GM10847 (cell line): ENCODE results near the gene ZNF701.
A peak's percentile ranks its signal among the peaks of the same experiment; 100 is the strongest.

Experiments
- POLR2A ChIP-seq: IDR thresholded peaks from 2 replicates; pipeline ENCODE4 v1.6.1; 2011; ENCODE audit not compliant: insufficient read length; ENCODE audit errors: extremely low read depth

The ZNF701 gene

GRCh38 chr19:52570000-52570861 is at the start of gene ZNF701:
TSS of gene ZNF701 (plus strand) at chr19:52570287. CDS start at chr19:52574148, 3,861 bp downstream.
- TF ChIP-seq POLR2A, result peak; percentile 89

- TF ChIP-seq POLR2A, result no peak
Measured at GRCh38 chr19:52522551-52522950, 47.5 kb upstream of the ZNF701 start.

GRCh38 chr19:52524086-52524485 is 46.0 kb upstream of the ZNF701 start:
- TF ChIP-seq POLR2A, result no peak

- TF ChIP-seq POLR2A, result peak; percentile 55
Measured at GRCh38 chr19:52527134-52527955, 42.7 kb upstream of the ZNF701 start, which contains the start of gene ZNF808. TSS of gene ZNF808 (plus strand) at chr19:52527668. CDS start at chr19:52543285, 15,617 bp downstream.

- no peak for TF ChIP-seq POLR2A
Measured at GRCh38 chr19:52527956-52528351, 42.1 kb upstream of the ZNF701 start.

GRCh38 chr19:52532480-52532879 is 37.6 kb upstream of the ZNF701 start:
- TF ChIP-seq POLR2A, result no peak

GRCh38 chr19:52533901-52534300 is 36.2 kb upstream of the ZNF701 start:
- no peak for TF ChIP-seq POLR2A

- peak; percentile 68 for TF ChIP-seq POLR2A
Measured at GRCh38 chr19:52535771-52536447, 34.2 kb upstream of the ZNF701 start.

- no peak for TF ChIP-seq POLR2A
Measured at GRCh38 chr19:52536448-52536800, 33.7 kb upstream of the ZNF701 start.

- no peak for TF ChIP-seq POLR2A
Measured at GRCh38 chr19:52541608-52542007, 28.5 kb upstream of the ZNF701 start.

- TF ChIP-seq POLR2A, result no peak
Measured at GRCh38 chr19:52542984-52543664, 27.0 kb upstream of the ZNF701 start.

- no peak for TF ChIP-seq POLR2A
Measured at GRCh38 chr19:52554216-52554971, 15.7 kb upstream of the ZNF701 start.

GRCh38 chr19:52557231-52557995 is 12.7 kb upstream of the ZNF701 start:
- no peak for TF ChIP-seq POLR2A
